ENCODE results near the gene ZNF581.

DNA sequence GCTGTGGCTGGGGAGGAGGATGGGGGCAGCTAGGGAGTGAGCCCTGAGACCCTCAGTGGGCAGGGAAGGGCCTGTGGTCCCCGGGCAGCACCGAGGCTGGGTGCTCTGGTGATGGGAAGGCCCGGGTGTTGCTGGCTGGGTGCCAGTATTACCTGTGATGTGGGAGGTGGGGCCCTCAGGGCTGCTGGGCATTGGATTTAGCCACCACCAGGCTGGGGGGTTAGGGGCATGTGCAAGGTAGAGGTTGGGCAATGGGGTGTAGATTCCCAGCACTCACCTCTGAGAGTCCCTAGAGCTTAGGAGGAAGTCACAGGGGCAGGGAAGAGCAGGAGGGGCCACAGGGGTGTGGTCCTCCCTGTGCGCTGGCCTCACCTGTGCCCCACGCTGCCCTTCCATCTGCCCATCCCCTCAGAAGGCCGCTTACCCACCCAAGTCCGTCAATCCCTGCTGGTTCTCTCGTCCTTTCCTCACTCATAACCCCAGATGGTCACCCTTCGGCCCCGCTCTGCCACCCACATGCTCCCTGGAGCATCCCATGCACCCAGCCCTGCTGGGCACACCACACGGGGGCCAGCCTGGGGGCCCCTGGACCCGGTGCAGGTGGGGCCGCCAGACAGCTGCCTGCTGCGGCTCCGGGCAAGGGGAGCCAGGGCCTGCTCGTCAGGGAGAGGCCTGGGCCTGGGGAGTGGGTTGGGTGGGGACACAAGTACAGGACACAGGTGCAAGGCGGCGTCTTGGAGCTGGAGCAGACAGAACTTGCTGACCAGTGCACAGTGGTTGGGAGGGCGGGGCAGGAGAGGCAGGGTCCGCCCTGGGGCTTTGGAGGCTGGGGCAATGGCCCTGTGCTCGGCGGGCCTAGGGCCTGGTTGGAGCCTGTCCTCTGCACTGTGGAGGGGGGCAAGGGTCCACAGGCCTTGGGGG lies 44.1 kb downstream of the ZNF581 start:
- no peak for TF ChIP-seq SMC3 (conservative IDR thresholded peaks at IDR 0.05; ENCODE audit: poor library complexity)
- TF ChIP-seq, protein P1, sequence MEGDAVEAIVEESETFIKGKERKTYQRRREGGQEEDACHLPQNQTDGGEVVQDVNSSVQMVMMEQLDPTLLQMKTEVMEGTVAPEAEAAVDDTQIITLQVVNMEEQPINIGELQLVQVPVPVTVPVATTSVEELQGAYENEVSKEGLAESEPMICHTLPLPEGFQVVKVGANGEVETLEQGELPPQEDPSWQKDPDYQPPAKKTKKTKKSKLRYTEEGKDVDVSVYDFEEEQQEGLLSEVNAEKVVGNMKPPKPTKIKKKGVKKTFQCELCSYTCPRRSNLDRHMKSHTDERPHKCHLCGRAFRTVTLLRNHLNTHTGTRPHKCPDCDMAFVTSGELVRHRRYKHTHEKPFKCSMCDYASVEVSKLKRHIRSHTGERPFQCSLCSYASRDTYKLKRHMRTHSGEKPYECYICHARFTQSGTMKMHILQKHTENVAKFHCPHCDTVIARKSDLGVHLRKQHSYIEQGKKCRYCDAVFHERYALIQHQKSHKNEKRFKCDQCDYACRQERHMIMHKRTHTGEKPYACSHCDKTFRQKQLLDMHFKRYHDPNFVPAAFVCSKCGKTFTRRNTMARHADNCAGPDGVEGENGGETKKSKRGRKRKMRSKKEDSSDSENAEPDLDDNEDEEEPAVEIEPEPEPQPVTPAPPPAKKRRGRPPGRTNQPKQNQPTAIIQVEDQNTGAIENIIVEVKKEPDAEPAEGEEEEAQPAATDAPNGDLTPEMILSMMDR (IDR thresholded peaks at IDR 0.05; ENCODE audit: poor library complexity, severe bottlenecking), result no peak
- TF ChIP-seq, protein P2, sequence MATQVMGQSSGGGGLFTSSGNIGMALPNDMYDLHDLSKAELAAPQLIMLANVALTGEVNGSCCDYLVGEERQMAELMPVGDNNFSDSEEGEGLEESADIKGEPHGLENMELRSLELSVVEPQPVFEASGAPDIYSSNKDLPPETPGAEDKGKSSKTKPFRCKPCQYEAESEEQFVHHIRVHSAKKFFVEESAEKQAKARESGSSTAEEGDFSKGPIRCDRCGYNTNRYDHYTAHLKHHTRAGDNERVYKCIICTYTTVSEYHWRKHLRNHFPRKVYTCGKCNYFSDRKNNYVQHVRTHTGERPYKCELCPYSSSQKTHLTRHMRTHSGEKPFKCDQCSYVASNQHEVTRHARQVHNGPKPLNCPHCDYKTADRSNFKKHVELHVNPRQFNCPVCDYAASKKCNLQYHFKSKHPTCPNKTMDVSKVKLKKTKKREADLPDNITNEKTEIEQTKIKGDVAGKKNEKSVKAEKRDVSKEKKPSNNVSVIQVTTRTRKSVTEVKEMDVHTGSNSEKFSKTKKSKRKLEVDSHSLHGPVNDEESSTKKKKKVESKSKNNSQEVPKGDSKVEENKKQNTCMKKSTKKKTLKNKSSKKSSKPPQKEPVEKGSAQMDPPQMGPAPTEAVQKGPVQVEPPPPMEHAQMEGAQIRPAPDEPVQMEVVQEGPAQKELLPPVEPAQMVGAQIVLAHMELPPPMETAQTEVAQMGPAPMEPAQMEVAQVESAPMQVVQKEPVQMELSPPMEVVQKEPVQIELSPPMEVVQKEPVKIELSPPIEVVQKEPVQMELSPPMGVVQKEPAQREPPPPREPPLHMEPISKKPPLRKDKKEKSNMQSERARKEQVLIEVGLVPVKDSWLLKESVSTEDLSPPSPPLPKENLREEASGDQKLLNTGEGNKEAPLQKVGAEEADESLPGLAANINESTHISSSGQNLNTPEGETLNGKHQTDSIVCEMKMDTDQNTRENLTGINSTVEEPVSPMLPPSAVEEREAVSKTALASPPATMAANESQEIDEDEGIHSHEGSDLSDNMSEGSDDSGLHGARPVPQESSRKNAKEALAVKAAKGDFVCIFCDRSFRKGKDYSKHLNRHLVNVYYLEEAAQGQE (IDR thresholded peaks at IDR 0.05; ENCODE audit: borderline replicate concordance), result no peak
- TF ChIP-seq EZH2 (IDR thresholded peaks at IDR 0.05; ENCODE audit: borderline replicate concordance, insufficient read depth, low read length, poor library complexity, severe bottlenecking), result no peak
- TF ChIP-seq TAF1 (IDR thresholded peaks at IDR 0.05; ENCODE audit: low read depth), result no peak
- TF ChIP-seq RAD21 (conservative IDR thresholded peaks at IDR 0.05), result no peak
- no peak for TF ChIP-seq POLR2AphosphoS5 (IDR thresholded peaks at IDR 0.05)
- no peak for TF ChIP-seq EP300 (conservative IDR thresholded peaks at IDR 0.05; ENCODE audit: poor library complexity, severe bottlenecking)
